HG02571 (cell line): Measurements from ENCODE around the gene RDH11.
A peak's percentile ranks its signal among the peaks of the same experiment; 100 is the strongest.
"Not testable (repeated sequence)": the region's sequence is repeated elsewhere in the genome, so short reads cannot be mapped to it uniquely, and the experiment has no call there.

Experiments
- ATAC-seq: cut with Tn5 transposase; IDR thresholded peaks from one replicate; pipeline ENCODE4 v1.9.1; 2021; ENCODE audit warnings: mild to moderate bottlenecking, moderate library complexity; ENCODE audit not compliant: unreplicated experiment

Gene RDH11

DNA sequence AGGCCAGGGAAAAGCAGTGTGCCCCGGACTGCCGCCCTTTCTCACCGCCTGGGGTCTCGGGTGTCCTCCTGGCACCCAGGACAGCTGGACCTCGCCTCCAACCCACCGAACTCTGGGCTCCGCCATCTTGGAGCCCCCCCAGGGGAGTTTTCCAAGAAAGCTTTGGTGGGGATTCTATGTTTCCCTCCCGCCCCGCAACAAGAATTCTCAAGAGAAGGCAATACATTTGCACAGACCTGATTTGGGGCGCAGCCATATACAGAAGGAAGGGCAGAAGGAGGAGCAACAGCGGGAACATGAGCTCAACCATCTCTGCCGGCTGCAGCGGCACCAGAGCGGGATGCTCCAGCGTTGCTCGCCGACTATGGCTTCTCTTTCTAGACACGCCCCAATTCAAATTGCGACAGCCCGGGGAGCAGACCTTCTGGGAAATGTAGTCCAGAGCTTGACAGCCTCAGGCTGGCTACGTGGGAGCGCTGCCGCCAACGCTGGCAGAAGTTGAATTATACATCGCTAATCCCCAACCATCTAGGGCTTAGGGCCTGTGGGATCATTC is at the start of gene RDH11:
TSS of gene RDH11 (minus strand) at position 371 of the 556 bp plus-strand sequence. CDS start at position 310, 61 bp downstream.
- ATAC-seq = peak; percentile 90

DNA sequence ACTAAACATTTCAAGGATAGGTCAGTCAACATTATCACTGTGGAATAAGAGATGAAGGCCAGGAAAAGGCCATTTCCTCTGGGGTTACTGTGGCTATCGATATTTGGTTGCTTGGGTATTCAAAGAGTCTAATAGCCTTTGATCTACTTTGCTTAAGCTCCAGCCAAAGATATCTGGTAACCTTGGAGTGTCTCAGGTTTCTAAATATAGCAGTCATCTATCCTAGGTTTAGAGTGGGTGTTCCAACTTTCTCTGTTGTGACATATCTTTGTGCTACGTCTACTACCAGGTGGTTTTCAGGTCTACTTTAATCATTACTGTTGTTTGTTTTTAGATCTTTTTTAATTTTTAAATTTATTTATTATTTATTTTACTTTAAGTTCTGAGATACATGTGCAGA is 48.5 kb upstream of the RDH11 start:
- no peak for ATAC-seq

DNA sequence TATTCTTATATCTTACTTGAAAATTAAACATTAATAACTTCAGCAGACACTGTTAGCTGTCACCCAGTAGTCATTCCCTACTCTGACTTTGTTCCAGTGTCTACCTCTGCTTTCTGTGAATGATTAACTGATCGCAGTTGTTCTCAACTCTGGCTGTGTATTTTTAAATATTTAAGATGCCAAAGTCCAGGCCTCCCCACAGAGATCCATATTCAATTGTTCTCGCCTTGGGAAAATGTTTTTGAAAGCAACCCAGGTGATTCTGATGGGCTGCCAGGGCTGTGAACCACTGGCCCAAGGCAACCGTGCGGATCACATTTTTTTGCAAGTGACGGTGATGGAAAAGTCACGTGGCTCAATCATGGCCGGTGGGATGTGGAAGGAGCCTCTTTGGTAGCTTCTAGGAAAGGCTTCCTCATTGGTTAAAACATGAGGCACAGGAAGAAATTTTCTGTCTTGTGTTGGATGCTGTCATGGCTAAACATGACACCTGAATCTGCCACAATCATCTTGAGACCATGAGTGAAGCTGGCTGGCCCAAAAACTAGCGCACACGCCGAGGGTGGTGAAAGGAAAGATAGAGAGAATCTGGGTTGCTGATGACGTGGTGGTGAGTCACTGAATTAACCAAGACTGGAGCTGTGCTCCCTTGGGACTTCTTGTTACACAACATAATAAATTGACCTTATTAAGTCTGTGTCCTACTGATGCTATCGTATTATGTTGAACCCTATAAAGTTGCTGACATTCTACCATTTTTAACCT is 43.4 kb upstream of the RDH11 start:
- ATAC-seq = no peak

- ATAC-seq = no peak
These were observed 41.2 kb upstream of the RDH11 start for GRCh38 chr14:67736771-67737170.

DNA sequence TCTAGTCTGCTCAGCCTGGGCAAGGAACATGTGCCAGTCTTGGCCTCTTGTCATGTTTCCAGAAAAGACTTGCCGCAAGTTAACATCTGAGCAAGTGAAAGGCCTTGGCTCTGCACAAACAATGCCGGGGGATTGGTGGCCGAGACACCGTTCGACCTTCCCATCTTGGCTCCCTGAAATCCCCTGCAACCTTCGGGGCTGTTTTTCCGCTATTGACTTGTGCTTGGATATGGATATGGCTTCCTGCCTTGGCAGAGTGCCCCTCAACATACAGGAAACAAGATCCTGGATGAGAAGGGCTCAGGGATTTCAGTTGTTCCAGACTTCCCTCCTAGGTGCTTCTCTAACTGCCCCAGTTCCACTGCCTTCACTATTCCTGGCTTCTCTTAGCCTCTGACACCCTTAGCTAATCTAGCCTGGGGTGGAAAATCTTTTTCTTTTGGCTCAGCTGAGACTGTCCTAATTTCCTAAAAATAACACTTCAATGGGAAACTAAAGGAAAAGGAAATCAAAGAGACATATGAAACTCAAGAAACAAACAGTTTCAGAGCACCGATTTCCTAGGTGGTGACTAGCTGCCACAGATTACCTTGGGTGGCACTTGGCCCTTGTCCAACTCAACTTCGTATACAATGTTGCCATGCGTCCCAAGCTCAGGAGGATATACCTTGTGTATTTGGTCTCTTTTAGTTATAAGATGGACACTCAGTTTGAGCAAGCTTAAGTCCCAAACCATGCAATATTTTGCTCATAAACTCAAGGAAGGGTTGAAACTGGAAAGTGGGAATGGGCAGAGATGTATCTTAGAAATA is 40.0 kb upstream of the RDH11 start:
- no peak for ATAC-seq

DNA sequence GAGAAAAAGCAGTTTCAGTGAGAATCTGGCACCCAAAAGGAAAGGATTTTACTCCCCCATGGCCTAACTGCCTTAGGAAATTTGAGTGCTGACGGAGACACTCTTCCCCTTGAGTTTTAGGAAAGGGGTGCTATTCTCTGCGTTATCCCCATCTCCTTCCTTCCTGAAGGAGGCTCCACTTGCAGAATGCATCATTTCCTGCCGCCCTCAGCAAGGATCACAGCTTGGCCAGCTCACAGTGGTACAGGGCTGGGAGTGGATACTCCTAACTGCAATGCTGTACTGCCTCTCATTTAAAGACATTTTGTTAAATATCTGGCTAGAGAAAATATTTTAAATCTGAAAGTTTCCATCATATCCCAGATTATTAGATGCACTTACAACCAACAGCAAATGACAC is 39.1 kb upstream of the RDH11 start:
- no peak for ATAC-seq

DNA sequence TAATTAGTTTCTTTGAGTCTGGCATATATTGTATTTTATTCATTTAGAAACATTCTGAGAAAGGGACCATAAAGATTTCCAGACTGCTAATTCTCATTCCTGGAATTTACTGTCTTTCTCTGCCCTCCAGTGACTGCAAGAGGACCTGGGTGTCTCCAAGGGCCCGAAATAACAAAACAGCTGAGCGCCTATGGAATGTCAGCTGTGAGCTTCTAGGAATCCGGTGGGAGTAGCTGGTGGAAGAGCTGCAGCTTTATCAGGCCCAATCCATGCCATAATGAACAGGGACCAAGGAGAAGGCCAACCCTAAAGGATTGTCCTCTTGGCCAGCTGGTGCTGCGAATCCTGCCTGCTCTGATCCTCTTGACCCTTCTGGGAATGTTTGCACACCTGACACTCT is 38.1 kb upstream of the RDH11 start:
- ATAC-seq = no peak

GRCh38 chr14:67729072-67729885 is 33.7 kb upstream of the RDH11 start:
- ATAC-seq = no peak

DNA sequence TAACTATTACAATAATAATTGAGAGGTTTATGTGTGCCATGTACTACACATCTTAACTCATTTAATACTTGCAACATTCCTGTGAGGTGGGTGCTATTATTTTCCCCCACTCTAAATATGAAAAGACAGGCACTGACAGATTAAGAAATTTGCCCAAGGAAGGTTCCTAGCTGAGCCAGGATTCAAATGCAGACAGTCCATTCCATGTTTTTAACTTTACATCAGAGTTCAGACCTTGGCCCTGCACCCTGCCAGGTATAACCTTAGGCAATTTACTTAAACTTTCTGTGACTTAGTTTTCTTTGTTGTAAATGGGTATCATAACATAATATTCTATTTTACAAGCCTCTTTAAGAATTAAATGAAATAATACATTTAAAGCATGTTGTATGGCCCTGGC is 32.7 kb upstream of the RDH11 start:
- no peak for ATAC-seq

DNA sequence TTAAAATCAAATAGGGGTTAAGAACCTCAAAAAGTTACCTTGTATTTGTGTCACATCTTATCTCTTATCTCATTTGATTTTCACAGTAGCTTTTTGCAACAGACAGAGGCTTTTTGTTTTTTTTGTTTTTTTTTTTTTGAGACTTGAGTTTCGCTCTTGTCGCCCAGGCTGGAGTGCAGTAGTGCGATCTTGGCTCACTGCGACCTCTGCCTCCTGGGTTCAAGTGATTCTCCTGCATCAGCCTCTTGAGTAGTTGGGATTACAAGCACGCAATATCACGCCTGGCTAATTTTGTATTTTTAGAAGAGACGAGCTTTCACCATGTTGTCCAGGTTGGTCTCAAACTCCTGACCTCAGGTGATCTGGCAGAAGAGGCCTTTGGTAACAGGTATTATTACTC is 31.8 kb upstream of the RDH11 start:
- no peak for ATAC-seq

DNA sequence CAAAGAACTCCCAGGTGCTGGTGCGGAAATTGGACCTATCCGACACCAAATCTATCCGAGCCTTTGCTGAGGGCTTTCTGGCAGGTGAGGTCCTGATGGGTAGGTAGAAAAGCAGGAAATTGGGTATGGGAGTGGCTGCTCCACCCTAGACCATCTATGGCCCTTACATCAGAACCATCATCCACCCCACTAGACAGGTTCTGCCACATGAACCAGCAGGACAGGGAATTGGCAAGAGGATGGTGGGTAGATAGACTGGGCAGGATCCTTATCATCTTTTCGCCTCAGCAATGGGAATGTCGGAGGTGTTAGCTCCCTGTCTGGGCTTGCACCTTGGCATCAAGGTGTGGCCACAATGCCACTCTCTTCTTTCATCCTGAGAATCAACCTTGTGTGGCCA is 29.6 kb upstream of the RDH11 start:
- no peak for ATAC-seq

DNA sequence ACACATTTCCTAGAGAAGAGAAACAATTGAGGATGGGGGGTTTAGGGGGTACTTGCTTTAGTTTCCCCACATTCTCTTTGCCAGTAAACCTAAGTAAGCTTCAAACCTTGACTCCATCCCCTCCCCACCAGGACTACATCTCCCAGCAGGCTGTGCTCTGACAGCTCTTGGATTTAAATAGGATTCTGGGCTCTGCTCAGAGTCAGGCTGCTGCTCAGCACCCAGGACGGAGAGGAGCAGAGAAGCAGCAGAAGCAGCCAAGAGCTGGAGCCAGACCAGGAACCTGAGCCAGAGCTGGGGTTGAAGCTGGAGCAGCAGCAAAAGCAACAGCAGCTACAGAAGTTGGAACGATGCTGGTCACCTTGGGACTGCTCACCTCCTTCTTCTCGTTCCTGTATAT is 26.7 kb upstream of the RDH11 start:
- no peak for ATAC-seq

DNA sequence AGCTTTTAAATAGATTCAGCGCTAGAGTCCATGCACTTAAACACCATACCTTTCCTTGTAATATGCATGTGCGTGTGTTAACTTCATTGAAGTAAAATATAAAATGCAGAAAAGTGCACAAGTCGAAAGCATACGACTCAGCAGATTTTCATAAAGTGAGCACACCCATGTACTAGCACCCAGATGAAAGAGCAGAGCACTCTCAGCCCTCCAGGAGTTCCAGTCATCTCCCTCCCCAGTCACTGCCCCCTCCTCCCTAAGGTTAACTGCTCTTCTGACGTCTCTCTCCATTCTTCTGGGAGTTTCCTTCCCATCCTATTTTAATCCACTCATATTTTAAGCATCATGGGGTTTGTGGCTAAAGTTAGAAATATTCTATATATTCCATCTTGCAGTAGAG is 26.3 kb upstream of the RDH11 start:
- no peak for ATAC-seq

- no peak for ATAC-seq
These were observed 24.3 kb upstream of the RDH11 start for GRCh38 chr14:67719866-67720265.

DNA sequence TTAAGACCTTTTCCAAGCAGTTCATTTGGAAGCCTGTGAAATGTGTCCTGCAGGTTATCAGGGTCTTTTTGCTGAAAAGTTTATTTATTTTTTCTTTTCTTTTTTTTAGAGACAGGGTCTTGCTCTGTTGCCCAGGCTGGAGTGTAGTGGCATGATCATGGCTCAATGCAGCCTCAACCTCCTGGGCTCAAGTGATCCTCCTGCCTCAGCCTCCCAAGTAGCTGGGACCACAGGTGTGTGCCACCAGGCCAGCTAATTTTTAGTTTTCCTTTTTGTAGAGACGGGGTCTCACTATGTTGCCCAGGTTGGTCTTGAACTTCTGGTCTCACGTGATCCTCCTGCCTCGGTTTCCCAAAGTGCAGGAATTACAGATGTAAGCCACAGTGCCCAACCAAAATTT is 23.8 kb upstream of the RDH11 start:
- not testable (repeated sequence) for ATAC-seq

DNA sequence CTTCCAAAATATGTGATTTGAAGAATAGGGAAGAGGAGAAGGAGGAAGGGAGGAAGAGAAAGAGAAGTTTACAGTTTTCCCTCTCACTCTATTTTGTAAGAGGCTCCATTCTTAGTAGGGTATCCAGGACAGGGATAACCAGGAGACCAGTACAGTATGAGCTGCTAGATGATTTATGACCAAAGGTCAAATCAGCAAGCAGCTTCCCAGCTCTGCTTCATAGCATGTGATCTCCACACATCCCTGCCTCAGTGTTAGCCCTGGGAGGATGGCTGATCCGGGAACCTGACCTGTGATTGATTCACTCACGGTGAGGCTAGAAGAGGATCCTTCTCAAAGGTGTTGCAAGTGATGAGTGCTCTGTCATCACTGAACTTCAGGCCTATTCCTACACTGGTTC is 22.7 kb upstream of the RDH11 start:
- ATAC-seq = no peak

GRCh38 chr14:67717048-67717447 is 21.5 kb upstream of the RDH11 start:
- no peak for ATAC-seq

GRCh38 chr14:67710209-67710608 is 14.6 kb upstream of the RDH11 start:
- no peak for ATAC-seq

- not testable (repeated sequence) for ATAC-seq
These were observed 14.2 kb upstream of the RDH11 start for GRCh38 chr14:67709796-67710195.

DNA sequence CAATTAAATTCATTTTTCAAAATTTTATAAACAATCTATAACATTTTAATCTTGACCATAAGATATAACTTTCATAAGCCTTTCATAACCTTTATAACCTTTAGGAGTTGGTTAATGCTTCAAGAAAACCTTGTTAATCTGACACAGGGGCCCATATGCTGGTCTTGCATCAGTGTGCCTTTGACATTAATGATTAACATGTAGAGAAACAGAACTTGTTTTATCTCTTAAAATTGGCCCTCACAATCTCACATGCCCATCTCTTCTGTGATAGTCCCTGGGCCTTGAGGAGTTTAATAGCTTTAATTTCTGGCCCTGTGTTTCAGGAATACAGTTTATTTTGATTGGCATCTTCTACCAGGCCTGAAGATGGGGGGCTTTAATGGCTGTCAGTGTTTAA is 13.8 kb upstream of the RDH11 start:
- not testable (repeated sequence) for ATAC-seq

GRCh38 chr14:67705211-67705610 is 9.6 kb upstream of the RDH11 start:
- ATAC-seq = no peak
